GM12878 (cell line): ENCODE results near the gene BPIFA3. TPM values are rescaled to one million over a fixed set of nuclear protein-coding genes. Genes with fewer than 3 reads are reported as not detected.

Experiments used
- ATAC-seq: fragments of 200-7000 bp; cut with Tn5 transposase; 3 replicates; pipeline ENCODE4 v1.9.1; 2020; ENCODE audit warnings: mild to moderate bottlenecking, moderate library complexity
- Bru-seq: library from RNA; stranded (reverse); fragments of 400-500 nt; gene quantifications from one replicate; lab custom pipeline; 2021; lab: Mats Ljungman, UMichigan
- BruChase-seq, 2 experiments: library from RNA; stranded (reverse); fragments of 400-500 nt; gene quantifications; one replicate each; lab custom pipeline; 2021; lab: Mats Ljungman, UMichigan
- BruUV-seq: library from RNA; stranded (reverse); fragments of 400-500 nt; replicated peaks from 2 replicates; lab custom pipeline; 2021; lab: Mats Ljungman, UMichigan
- CTCF ChIA-PET: fragments of 300-600 bp; sonication (Branson Sonifier 250); formaldehyde crosslinking; extraction: SDS; loops from one replicate; lab custom pipeline; 2021; ENCODE audit warnings: inconsistent platforms; lab: Yijun Ruan, JAX
- POLR2A ChIA-PET: fragments of 350-600 bp; formaldehyde crosslinking; extraction: SDS; loops from one replicate; lab custom pipeline; 2021; ENCODE audit warnings: inconsistent platforms; lab: Charles Lee
- RAD21 ChIA-PET: fragments of 300-600 bp; sonication (Branson Sonifier 250); formaldehyde crosslinking; loops from one replicate; lab custom pipeline; 2023; ENCODE audit warnings: antibody characterized with exemption; ENCODE audit not compliant: unreplicated experiment; lab: Charles Lee
- SMC1A ChIA-PET: fragments of 300-600 bp; sonication (Branson Sonifier 250); formaldehyde crosslinking; loops from one replicate; lab custom pipeline; 2023; ENCODE audit not compliant: unreplicated experiment, uncharacterized antibody; lab: Charles Lee
- DNase-seq: peaks from one replicate; pipeline ENCODE4 v3.0.0-alpha.2; 2011; ENCODE audit warnings: low read depth, low spot score
- FAIRE-seq: peaks from 3 replicates; lab custom pipeline; 2011; peaks lifted over from hg19 to GRCh38; lab: Jason Lieb, UNC
- H2AFZ ChIP-seq: 2 replicates; pipeline ENCODE4 v1.6.0; 2011; ENCODE audit warnings: low read depth, low read length, control low read depth; ENCODE audit not compliant: control insufficient read depth
- H3K27ac ChIP-seq: 2 replicates; pipeline ENCODE4 v1.5.1; 2011; ENCODE audit warnings: control low read depth; ENCODE audit not compliant: control insufficient read depth, insufficient read depth
- H3K27me3 ChIP-seq, 2 experiments: replicated peaks in 1 of 2; 2 replicates each; pipeline versions ENCODE4 v1.6.0 to v1.6.1; 2011; ENCODE audit warnings: low read length in 1 of 2; ENCODE audit not compliant: control insufficient read depth in 2 of 2, insufficient read depth in 2 of 2
- H3K36me3 ChIP-seq, 2 experiments: 2 replicates each; pipeline ENCODE4 v1.5.1; 2011; ENCODE audit warnings: low read length in 1 of 2; ENCODE audit not compliant: control insufficient read depth in 2 of 2, insufficient read depth in 2 of 2
- H3K4me1 ChIP-seq: 2 replicates; pipeline ENCODE4 v1.6.1; 2011; ENCODE audit warnings: mild to moderate bottlenecking, low read length, moderate library complexity, mixed read lengths; ENCODE audit not compliant: control insufficient read depth, insufficient read depth
- H3K4me2 ChIP-seq: 2 replicates; pipeline ENCODE4 v1.6.0; 2011; ENCODE audit warnings: control low read depth; ENCODE audit not compliant: control insufficient read depth, insufficient read depth
- H3K4me3 ChIP-seq: fragments of 200-600 bp; sonication (generic); 2 replicates; pipeline ENCODE4 v1.5.1; 2016
- H3K79me2 ChIP-seq: 2 replicates; pipeline ENCODE4 v1.6.0; 2011; ENCODE audit warnings: low read length; ENCODE audit not compliant: control insufficient read depth, insufficient read depth
- H3K9ac ChIP-seq: 2 replicates; pipeline ENCODE4 v1.8.0; 2011; ENCODE audit warnings: low read length, control low read depth, mixed read lengths; ENCODE audit not compliant: control insufficient read depth, insufficient read depth
- H3K9me3 ChIP-seq: replicated peaks from 3 replicates; pipeline ENCODE4 v1.5.1; 2011; ENCODE audit warnings: mild to moderate bottlenecking, low read length; ENCODE audit not compliant: control insufficient read depth, insufficient read depth
- H4K20me1 ChIP-seq: 2 replicates; pipeline ENCODE4 v1.6.0; 2011; ENCODE audit not compliant: control insufficient read depth, insufficient read depth
- BACH1 ChIP-seq: fragments of 450-650 bp; IDR thresholded peaks from 2 replicates; pipeline ENCODE4 v1.6.1; 2017; ENCODE audit warnings: mild to moderate bottlenecking, borderline replicate concordance
- CREB1 ChIP-seq: IDR thresholded peaks from 2 replicates; pipeline ENCODE4 v1.6.1; 2012; ENCODE audit warnings: low read depth, mild to moderate bottlenecking, inconsistent platforms
- KAT2A ChIP-seq: conservative IDR thresholded peaks from 2 replicates; pipeline ENCODE4 v1.6.1; 2011; ENCODE audit warnings: low read depth, low read length; ENCODE audit not compliant: control insufficient read depth
- MXI1 ChIP-seq: fragments of 150-350 bp; IDR thresholded peaks from 2 replicates; pipeline ENCODE4 v1.6.1; 2011; ENCODE audit warnings: low read depth, mild to moderate bottlenecking, inconsistent platforms, low read length, improper control_type of control experiment
- NBN ChIP-seq: fragments of 450-650 bp; IDR thresholded peaks from 2 replicates; pipeline ENCODE4 v1.6.1; 2016
- SMAD5 ChIP-seq: IDR thresholded peaks from 2 replicates; pipeline ENCODE4 v1.6.1; 2016; ENCODE audit warnings: antibody characterized with exemption, low read depth
- ZBED1 ChIP-seq: IDR thresholded peaks from 2 replicates; pipeline ENCODE4 v1.6.1; 2016; ENCODE audit warnings: borderline replicate concordance
- ZNF207 ChIP-seq: fragments of 450-650 bp; IDR thresholded peaks from 2 replicates; pipeline ENCODE4 v1.6.1; 2014; ENCODE audit warnings: antibody characterized with exemption, mild to moderate bottlenecking, borderline replicate concordance
- WGBS: methylation state at CpG from one replicate; pipeline ENCODE4 v1.1.6; 2016; ENCODE audit warnings: low lambda C conversion rate; ENCODE audit not compliant: insufficient replicate concordance, insufficient coverage; ENCODE audit errors: missing lambda C conversion rate; 5-methylcytosine and 5-hydroxymethylcytosine counted together
- in situ Hi-C: fragments of 300-500 bp; cut with MboI; formaldehyde crosslinking; loops from 9 replicates; pipeline ENCODE4 v1.14.3; 2018; ENCODE audit warnings: mixed read lengths
- intact Hi-C: fragments of 100-400 bp; cut with micrococcal nuclease; formaldehyde crosslinking; loops from one replicate; pipeline ENCODE4 v1.14.2; 2022; ENCODE audit not compliant: unreplicated experiment
- long read RNA-seq, 2 experiments: library from polyadenylated mRNA; unstranded; transcript quantifications; one replicate each; pipeline ENCODE4 v2.0.0, GENCODE V29; 2019 to 2020
- polyA minus RNA-seq, 3 experiments: library from RNA; depleted of rRNA, polyadenylated mRNA; stranded (reverse); fragments of >200 nt; gene quantifications; 2 replicates each; pipeline ENCODE4 v1.2.3, GENCODE V29; 2011
- polyA plus RNA-seq, 11 experiments: library from polyadenylated mRNA; depleted of rRNA in 4 of 11; unstranded in 6 of 11; stranded (reverse) in 5 of 11; fragments of >200 nt; fragmentation: Nextera tagmentation in 4 of 11; fragmentation: Illumina TruSeq in 1 of 11; extraction: Ambion mirVana in 4 of 11; extraction: Trizol in 1 of 11; gene quantifications; 1 replicate in 1 of 11; 2 replicates in 10 of 11; pipeline versions ENCODE4 v1.2.1 to v1.2.3, GENCODE V29; 2011 to 2016; ENCODE audit warnings: inconsistent platforms in 2 of 11, missing spikeins in 2 of 11, low read depth in 1 of 11
- total RNA-seq, 4 experiments: library from RNA; depleted of rRNA in 3 of 4; stranded (reverse); fragments of >200 nt in 3 of 4; fragmentation: Illumina TruSeq in 1 of 4; extraction: Trizol in 1 of 4; gene quantifications; 2 replicates each; pipeline versions ENCODE4 v1.2.1 to v1.2.3, GENCODE V29; 2013 to 2021
- TF ChIP-seq, protein P1 (sequence below): fragments of 450-650 bp; IDR thresholded peaks from 2 replicates; pipeline ENCODE4 v1.6.1; 2017; ENCODE audit warnings: antibody characterized with exemption, mild to moderate bottlenecking, moderate library complexity

Gene BPIFA3
- total RNA-seq (2013; cell fraction: nucleolus; rRNA removed) = not detected in 2 replicates
- total RNA-seq (2014; rRNA removed) (not detected in 2 replicates), total RNA-seq (2014; rRNA removed; fragmentation: Illumina TruSeq; extraction: Trizol) (not detected in 2 replicates), total RNA-seq (2021) (not detected in 2 replicates), polyA plus RNA-seq (2011; rRNA removed) (not detected in 2 replicates), polyA plus RNA-seq (2014; fragmentation: Illumina TruSeq; extraction: Trizol) (not detected in 2 replicates), polyA plus RNA-seq (2014; fragmentation: Nextera tagmentation; extraction: Ambion mirVana) (not detected), polyA plus RNA-seq (2014; rRNA removed) (not detected in 2 replicates), polyA plus RNA-seq (2016; fragmentation: Nextera tagmentation; extraction: Ambion mirVana) (not detected), polyA minus RNA-seq (2011; rRNA and poly(A)+ RNA removed) (not detected in 2 replicates), Bru-seq, nascent RNA (not detected), BruChase-seq, experiment 1, labeled RNA remaining after a 6-hour chase (not detected), BruChase-seq, experiment 2, labeled RNA remaining after a 2-hour chase (not detected)
- polyA plus RNA-seq (2011; ENCODE audit: low read depth) = not detected
- polyA plus RNA-seq (2011; cell fraction: cytosol; rRNA removed) = not detected in 2 replicates
- polyA plus RNA-seq (2011; cell fraction: nucleus; rRNA removed) = not detected in 2 replicates
- polyA plus RNA-seq (2012) = not detected in 2 replicates
- not detected in 2 replicates for polyA minus RNA-seq (2011; cell fraction: cytosol; rRNA and poly(A)+ RNA removed)
- not detected in 2 replicates for polyA minus RNA-seq (2011; cell fraction: nucleus; rRNA and poly(A)+ RNA removed)
- long read RNA-seq, experiment 1 = 0 reads
- long read RNA-seq, experiment 2 = 0 reads

- no peaks in the 10 kb centered on the region for H3K9me3 ChIP-seq
- H3K4me2 ChIP-seq = no peak within 1 kb of the TSS
- intact Hi-C loops = no loop called here
- CTCF ChIA-PET = no interaction called here
- SMC1A ChIA-PET = no interaction called here
- RAD21 ChIA-PET = no interaction called here
- TF ChIP-seq ZBED1 (no peak), KAT2A (no peak), SMAD5 (no peak), CREB1 (no peak), BACH1 (no peak), MXI1 (no peak), NBN (no peak), ZNF207 (no peak)
- TF ChIP-seq, protein P1, sequence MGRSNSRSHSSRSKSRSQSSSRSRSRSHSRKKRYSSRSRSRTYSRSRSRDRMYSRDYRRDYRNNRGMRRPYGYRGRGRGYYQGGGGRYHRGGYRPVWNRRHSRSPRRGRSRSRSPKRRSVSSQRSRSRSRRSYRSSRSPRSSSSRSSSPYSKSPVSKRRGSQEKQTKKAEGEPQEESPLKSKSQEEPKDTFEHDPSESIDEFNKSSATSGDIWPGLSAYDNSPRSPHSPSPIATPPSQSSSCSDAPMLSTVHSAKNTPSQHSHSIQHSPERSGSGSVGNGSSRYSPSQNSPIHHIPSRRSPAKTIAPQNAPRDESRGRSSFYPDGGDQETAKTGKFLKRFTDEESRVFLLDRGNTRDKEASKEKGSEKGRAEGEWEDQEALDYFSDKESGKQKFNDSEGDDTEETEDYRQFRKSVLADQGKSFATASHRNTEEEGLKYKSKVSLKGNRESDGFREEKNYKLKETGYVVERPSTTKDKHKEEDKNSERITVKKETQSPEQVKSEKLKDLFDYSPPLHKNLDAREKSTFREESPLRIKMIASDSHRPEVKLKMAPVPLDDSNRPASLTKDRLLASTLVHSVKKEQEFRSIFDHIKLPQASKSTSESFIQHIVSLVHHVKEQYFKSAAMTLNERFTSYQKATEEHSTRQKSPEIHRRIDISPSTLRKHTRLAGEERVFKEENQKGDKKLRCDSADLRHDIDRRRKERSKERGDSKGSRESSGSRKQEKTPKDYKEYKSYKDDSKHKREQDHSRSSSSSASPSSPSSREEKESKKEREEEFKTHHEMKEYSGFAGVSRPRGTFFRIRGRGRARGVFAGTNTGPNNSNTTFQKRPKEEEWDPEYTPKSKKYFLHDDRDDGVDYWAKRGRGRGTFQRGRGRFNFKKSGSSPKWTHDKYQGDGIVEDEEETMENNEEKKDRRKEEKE = no peak
- in situ Hi-C loops = no loop called here
- H4K20me1 ChIP-seq = 0 out of 2 replicates have a peak, but pooled peaks cover 3% of the 10 kb centered on the region
- BruUV-seq = no TSS peak
- no peaks in the 10 kb centered on the region for H3K36me3 ChIP-seq
- H2AFZ ChIP-seq = no peak within 1 kb of the TSS
- no peak within 1 kb of the TSS for H3K4me3 ChIP-seq
- DNase-seq (no peak), FAIRE-seq (no peak), ATAC-seq (no peak)
- WGBS = 0% methylated on average over 2 of the region's 2 CpGs
- H3K27me3 ChIP-seq = peaks cover 0 to 7% of the 10 kb centered on the region in 2 experiments
- no peaks in the 10 kb centered on the region for H3K79me2 ChIP-seq
- no peak within 1 kb of the TSS for H3K27ac ChIP-seq
- no peaks in the 10 kb centered on the region for H3K4me1 ChIP-seq
- POLR2A ChIA-PET = no interaction called here
- H3K9ac ChIP-seq = no peak within 1 kb of the TSS
Observed at GRCh38 chr20:33217052-33217451, at the start of gene BPIFA3. BPIFA3 (plus strand) TSS chr20:33217352; CDS start chr20:33217537, 185 bp downstream.
